Measurements from ENCODE around the gene EXOC3L4.

- TF ChIP-seq, protein P1, sequence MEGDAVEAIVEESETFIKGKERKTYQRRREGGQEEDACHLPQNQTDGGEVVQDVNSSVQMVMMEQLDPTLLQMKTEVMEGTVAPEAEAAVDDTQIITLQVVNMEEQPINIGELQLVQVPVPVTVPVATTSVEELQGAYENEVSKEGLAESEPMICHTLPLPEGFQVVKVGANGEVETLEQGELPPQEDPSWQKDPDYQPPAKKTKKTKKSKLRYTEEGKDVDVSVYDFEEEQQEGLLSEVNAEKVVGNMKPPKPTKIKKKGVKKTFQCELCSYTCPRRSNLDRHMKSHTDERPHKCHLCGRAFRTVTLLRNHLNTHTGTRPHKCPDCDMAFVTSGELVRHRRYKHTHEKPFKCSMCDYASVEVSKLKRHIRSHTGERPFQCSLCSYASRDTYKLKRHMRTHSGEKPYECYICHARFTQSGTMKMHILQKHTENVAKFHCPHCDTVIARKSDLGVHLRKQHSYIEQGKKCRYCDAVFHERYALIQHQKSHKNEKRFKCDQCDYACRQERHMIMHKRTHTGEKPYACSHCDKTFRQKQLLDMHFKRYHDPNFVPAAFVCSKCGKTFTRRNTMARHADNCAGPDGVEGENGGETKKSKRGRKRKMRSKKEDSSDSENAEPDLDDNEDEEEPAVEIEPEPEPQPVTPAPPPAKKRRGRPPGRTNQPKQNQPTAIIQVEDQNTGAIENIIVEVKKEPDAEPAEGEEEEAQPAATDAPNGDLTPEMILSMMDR (optimal IDR thresholded peaks at IDR 0.05 in 1 of 3, IDR thresholded peaks at IDR 0.05 in 1 of 3, conservative IDR thresholded peaks at IDR 0.05 in 1 of 3; ENCODE audit: extremely low read depth in 1 of 3, insufficient read depth in 2 of 3, low read length in 3 of 3) = no peak
- no peak for TF ChIP-seq EZH2 (IDR thresholded peaks at IDR 0.05; ENCODE audit: low read length)
Observed at GRCh38 chr14:103158688-103159087, 64.2 kb downstream of the EXOC3L4 start.
